LoVo (cell line): ENCODE measurements around the gene WDR20.
"Not testable (repeated sequence)": the region's sequence is repeated elsewhere in the genome, so short reads cannot be mapped to it uniquely, and the experiment has no call there.

Experiments used
- DNase-seq: peaks from one replicate; pipeline ENCODE4 v3.0.0-alpha.2; 2016; ENCODE audit warnings: low spot score

The WDR20 gene

GRCh38 chr14:102238766-102239165 is 99.1 kb downstream of the WDR20 start:
- no peak for DNase-seq

GRCh38 chr14:102239231-102239630 is 99.5 kb downstream of the WDR20 start:
- DNase-seq = no peak

- not testable (repeated sequence) for DNase-seq
These were observed 100.8 kb downstream of the WDR20 start for GRCh38 chr14:102240481-102240880.

GRCh38 chr14:102241147-102241546 is 101.5 kb downstream of the WDR20 start:
- DNase-seq = no peak

GRCh38 chr14:102243795-102244194 is 104.1 kb downstream of the WDR20 start:
- DNase-seq = not testable (repeated sequence)

GRCh38 chr14:102246071-102246470 is 106.4 kb downstream of the WDR20 start:
- no peak for DNase-seq

GRCh38 chr14:102248121-102248520 is 108.4 kb downstream of the WDR20 start:
- DNase-seq = no peak

- no peak for DNase-seq
These were observed 109.3 kb downstream of the WDR20 start for GRCh38 chr14:102249041-102249440.

- DNase-seq = no peak
These were observed 110.3 kb downstream of the WDR20 start for GRCh38 chr14:102249981-102250380.

- no peak for DNase-seq
These were observed 110.9 kb downstream of the WDR20 start for GRCh38 chr14:102250636-102251035.

- DNase-seq = no peak
These were observed 111.5 kb downstream of the WDR20 start for GRCh38 chr14:102251161-102251560.

GRCh38 chr14:102252834-102253801 is 113.4 kb downstream of the WDR20 start:
- DNase-seq = no peak

- no peak for DNase-seq
These were observed 115.9 kb downstream of the WDR20 start for GRCh38 chr14:102255401-102256190.

GRCh38 chr14:102256716-102257115 is 117.0 kb downstream of the WDR20 start:
- DNase-seq = no peak

GRCh38 chr14:102258136-102258535 is 118.4 kb downstream of the WDR20 start:
- no peak for DNase-seq
